Femur (tissue), 1 donor: Measurements from ENCODE around the gene FILIP1L.

Experiments
- DNase-seq: peaks from one replicate; pipeline ENCODE4 v3.0.0-alpha.2; 2017

The FILIP1L gene

GRCh38 chr3:100006570-100007271, 107.6 kb downstream of the FILIP1L start:
- DNase-seq = no peak

- DNase-seq = no peak
Measured at GRCh38 chr3:100005665-100006393, 108.5 kb downstream of the FILIP1L start.

GRCh38 chr3:100004931-100005330, 109.4 kb downstream of the FILIP1L start:
- no peak for DNase-seq

- no peak for DNase-seq
Measured at GRCh38 chr3:100003609-100004503, 110.4 kb downstream of the FILIP1L start.

GRCh38 chr3:100002599-100003350, 111.5 kb downstream of the FILIP1L start:
- no peak for DNase-seq

- DNase-seq = no peak
Measured at GRCh38 chr3:100001526-100002270, 112.6 kb downstream of the FILIP1L start.

GRCh38 chr3:100001083-100001482, 113.2 kb downstream of the FILIP1L start:
- DNase-seq = no peak

- no peak for DNase-seq
Measured at GRCh38 chr3:99999536-99999935, 114.8 kb downstream of the FILIP1L start.

- no peak for DNase-seq
Measured at GRCh38 chr3:99997293-99997692, 117.0 kb downstream of the FILIP1L start.

GRCh38 chr3:99990179-99990578, 124.1 kb downstream of the FILIP1L start:
- no peak for DNase-seq

GRCh38 chr3:99984668-99985067, 129.6 kb downstream of the FILIP1L start:
- DNase-seq = no peak

GRCh38 chr3:99984139-99984538, 130.2 kb downstream of the FILIP1L start:
- DNase-seq = no peak

- no peak for DNase-seq
Measured at GRCh38 chr3:99982650-99983049, 131.7 kb downstream of the FILIP1L start.

- DNase-seq = no peak
Measured at GRCh38 chr3:99981138-99981537, 133.2 kb downstream of the FILIP1L start.

GRCh38 chr3:99980606-99981005, 133.7 kb downstream of the FILIP1L start:
- no peak for DNase-seq

- DNase-seq = no peak
Measured at GRCh38 chr3:99978221-99978620, 136.1 kb downstream of the FILIP1L start.

GRCh38 chr3:99976584-99976983, 137.7 kb downstream of the FILIP1L start:
- no peak for DNase-seq

GRCh38 chr3:99974989-99975388, 139.3 kb downstream of the FILIP1L start:
- no peak for DNase-seq

GRCh38 chr3:99972380-99973104, 141.8 kb downstream of the FILIP1L start:
- DNase-seq = peak; percentile 50

GRCh38 chr3:99971761-99972160, 142.5 kb downstream of the FILIP1L start:
- DNase-seq = no peak

- no peak for DNase-seq
Measured at GRCh38 chr3:99970198-99970597, 144.1 kb downstream of the FILIP1L start.
